GM19468 (cell line): ENCODE results near the gene CTNNA3.
"Not testable (repeated sequence)": the region's sequence is repeated elsewhere in the genome, so short reads cannot be mapped to it uniquely, and the experiment has no call there.

Experiments
- ATAC-seq: cut with Tn5 transposase; IDR thresholded peaks from one replicate; pipeline ENCODE4 v1.9.1; 2021; ENCODE audit warnings: mild to moderate bottlenecking, moderate library complexity, moderate number of reproducible peaks; ENCODE audit not compliant: unreplicated experiment; ENCODE audit errors: extremely low read depth

The CTNNA3 gene

GRCh38 chr10:67262675-67263074, 433.3 kb downstream of the CTNNA3 start:
- ATAC-seq: no peak

GRCh38 chr10:67261300-67261797, 434.6 kb downstream of the CTNNA3 start:
- no peak for ATAC-seq

GRCh38 chr10:67259319-67259929, 436.6 kb downstream of the CTNNA3 start:
- ATAC-seq: no peak

DNA sequence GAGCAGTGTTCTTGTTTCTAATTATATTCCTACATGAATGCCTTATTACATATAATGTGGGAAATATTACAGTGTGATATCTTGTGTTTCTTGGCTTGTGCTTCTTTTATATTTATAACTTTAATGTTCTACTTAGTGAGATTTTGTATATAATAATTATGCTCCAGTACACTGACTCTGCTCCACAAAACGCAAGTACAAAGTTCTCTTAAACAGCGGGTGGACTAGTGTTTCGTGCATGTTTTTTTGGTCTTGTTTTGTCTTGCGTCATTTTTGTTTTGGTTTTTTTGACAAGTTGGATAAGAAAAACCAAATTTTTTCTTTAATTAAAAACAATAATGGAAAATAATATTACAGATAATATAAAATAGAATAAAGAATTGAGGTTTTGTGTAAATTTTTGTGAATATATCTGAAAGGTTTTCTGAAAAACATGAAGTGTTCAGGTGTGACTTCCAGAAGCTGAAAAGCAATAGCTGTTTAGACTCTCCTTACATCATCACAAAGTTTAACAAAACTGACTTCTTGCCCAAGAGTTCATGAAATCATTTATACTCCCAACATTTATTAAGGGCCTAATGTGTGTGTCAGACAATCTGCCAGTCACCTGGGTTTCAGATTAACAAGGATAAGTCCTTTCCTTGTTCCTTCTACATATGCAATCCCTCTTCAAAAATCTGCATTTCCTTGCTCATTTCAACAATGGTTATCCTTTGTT, 438.4 kb downstream of the CTNNA3 start:
- ATAC-seq: no peak

GRCh38 chr10:67257018-67257417, 439.0 kb downstream of the CTNNA3 start:
- ATAC-seq: no peak

DNA sequence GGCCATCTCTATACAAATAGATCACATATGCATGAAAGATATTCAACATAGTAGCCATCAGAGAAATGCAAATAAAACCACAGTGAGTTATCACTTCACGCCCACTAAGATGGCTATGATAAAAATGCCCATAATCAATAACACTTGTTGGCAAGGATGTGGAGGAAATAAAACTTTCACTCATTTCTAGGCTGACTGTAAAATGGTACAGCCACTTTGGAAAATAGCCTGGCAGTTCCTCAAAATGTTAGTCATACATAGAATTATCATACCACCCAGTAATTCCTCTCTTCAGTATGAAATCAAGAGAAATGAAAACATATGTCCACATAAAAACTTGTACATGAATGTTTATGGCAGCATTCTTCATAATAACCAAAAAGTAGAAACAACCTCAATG, 445.3 kb downstream of the CTNNA3 start:
- ATAC-seq: no peak

GRCh38 chr10:67246066-67246555, 449.9 kb downstream of the CTNNA3 start:
- no peak for ATAC-seq

DNA sequence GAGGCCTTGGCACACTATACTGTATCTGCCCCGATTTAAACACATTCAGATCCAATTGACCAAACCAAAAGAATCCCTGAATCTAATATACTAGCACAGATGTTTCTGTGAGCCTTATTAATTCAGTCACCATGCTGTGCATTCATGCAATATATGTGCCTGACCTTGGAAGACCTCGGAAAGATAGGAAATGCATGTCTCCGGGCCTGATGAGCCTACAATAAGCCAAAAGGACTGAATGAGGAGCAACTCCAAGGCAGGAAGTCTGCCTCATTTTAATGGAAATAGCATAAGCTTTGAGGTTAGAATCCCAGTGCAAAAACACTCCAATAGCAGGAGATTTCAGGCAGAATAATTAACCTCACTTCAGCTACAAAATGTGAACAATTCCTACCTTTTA, 453.5 kb downstream of the CTNNA3 start:
- ATAC-seq: no peak

DNA sequence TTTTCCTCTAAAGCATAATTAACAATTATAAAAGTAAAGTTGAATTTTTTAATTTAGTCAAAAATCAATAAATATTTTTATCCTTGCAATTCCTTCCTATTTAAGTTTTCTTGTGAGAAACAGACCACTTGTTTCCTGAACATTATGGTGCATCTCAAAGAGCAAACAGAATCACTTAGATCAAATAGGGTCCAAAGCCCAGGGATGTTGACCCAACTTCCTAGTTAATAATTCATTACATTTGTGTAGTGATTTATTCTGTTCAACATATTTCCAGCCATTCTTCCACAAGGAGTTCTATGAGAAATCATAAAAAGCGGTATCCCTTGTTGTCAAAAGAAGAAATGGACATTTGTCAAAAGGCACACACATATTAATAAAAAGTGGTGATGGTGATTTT, 454.5 kb downstream of the CTNNA3 start:
- ATAC-seq: no peak

DNA sequence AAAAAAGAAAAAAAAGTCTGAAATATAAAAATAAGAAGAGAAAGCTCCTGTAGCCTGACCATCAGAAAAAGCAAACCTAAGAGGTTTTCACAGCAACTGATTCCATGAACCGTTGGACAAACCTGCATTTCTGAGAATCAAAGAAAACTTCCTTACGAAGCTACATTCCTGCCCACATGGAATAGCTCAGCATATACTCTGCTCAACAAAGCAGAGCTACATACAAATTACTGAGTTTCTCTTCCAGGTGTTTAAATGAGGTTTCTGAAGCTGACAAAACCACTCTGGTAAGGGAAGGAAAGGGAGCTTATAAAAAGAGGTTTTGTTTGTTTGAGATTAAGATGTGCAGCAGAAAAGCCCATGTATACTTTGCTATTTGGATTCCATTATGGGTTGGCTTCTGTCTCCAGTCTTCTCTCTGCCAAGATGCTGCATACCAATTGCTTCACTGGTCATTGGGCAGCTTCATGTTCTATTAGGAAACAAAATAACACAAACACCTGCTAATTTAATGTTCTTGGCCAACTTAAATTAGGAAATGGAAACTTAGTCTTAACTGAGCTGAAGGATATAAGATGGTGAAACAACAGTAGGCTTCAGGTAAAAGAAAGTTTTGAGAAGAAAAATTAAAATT, 456.0 kb downstream of the CTNNA3 start:
- no peak for ATAC-seq

GRCh38 chr10:67230680-67231500, 465.1 kb downstream of the CTNNA3 start:
- not testable (repeated sequence) for ATAC-seq

DNA sequence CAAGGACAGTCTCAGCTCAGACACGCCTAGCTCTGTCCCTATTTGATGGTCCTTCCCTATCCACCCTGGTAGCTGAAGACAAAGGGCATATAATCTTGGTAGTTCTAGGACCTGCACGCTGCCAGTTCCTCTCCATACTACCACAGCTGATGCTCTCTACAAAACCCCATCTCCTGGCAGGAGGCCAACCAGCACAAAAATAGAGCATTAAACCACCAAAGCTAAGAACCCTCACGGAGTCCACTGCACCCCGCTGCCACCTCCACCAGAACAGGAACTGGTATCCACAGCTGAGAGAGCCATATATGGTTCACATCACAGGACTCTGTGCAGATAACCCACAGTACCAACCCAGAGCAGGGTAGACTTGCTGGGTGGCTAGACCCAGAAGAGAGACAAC, 470.8 kb downstream of the CTNNA3 start:
- ATAC-seq: no peak

GRCh38 chr10:67224553-67224952, 471.4 kb downstream of the CTNNA3 start:
- no peak for ATAC-seq

GRCh38 chr10:67222934-67223333, 473.1 kb downstream of the CTNNA3 start:
- no peak for ATAC-seq

GRCh38 chr10:67221939-67222494, 474.0 kb downstream of the CTNNA3 start:
- no peak for ATAC-seq

GRCh38 chr10:67211680-67212079, 484.3 kb downstream of the CTNNA3 start:
- ATAC-seq: no peak

DNA sequence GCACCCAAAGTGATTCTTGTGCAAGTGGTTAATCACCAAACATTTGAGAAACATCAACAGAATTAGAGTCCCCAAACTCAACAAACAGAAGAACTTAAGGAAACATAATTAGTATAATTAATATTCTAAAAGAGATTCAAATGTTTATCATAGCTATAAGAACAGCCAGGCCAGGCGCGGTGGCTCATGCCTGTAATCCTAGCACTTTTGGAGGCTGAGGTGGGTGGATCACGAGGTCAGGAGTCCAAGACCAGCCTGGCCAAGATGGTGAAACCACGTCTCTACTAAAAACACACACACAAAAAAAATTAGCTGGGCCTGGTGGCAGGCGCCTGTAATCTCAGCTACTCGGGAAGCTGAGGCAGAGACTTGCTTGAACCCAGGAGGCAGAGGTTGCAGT, 488.1 kb downstream of the CTNNA3 start:
- not testable (repeated sequence) for ATAC-seq

DNA sequence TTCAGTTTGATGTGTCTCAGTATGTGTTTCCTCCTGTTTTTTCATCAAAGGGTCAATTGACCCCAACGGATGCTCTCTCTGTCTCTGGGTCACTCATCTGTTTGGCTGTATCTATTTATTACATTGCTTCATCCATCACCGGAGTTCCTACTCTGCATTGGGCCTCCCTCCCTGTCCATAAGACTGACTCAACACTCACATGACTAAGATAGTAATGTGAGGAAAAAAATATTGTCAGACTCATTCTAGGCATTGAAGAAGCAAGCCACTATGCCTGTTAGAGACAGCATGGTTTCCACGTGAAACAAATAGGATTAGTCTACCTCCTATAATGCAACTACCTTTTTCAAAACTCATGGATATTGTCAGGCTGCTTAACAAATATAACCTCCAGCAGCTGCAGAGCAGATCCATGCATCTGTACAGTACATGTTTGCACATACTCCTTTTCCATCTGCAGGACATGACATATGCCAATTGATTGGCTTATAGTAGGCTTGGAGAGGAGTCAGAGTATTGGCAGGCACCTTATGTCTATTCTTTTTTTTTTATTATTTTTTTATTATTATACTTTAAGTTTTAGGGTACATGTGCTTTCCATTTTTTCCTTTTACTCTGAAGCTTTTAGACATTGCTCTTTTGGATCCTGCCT, 495.0 kb downstream of the CTNNA3 start:
- no peak for ATAC-seq

GRCh38 chr10:67175354-67175753, 520.6 kb downstream of the CTNNA3 start:
- no peak for ATAC-seq

DNA sequence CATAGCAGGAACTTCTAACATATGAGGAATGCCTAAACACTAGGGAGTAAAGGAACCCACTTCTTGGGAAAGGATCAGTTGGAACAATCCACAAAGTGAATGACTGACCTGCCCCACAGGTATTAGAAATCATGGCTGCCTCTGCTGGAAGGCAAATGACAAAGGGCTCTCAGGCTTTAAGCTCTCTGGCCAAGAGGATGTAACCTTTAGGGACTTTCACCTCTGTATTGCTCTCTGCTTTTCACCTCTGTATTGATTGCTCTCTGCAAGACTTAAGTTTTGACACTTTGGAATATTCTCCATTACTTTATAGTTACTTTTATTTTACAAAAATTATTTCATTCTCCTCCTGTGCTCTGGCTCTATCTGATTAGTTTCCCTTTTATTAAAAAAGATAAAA, 522.2 kb downstream of the CTNNA3 start:
- no peak for ATAC-seq
